ENCODE measurements around the gene FGF2. TPM values are rescaled to one million over a fixed set of nuclear protein-coding genes. Genes with fewer than 3 reads are reported as not detected.
A peak's percentile ranks its signal among the peaks of the same experiment; 100 is the strongest.

FGF2 gene
- total RNA-seq, 1 experiment from 2014 or later = 115 TPM

DNA sequence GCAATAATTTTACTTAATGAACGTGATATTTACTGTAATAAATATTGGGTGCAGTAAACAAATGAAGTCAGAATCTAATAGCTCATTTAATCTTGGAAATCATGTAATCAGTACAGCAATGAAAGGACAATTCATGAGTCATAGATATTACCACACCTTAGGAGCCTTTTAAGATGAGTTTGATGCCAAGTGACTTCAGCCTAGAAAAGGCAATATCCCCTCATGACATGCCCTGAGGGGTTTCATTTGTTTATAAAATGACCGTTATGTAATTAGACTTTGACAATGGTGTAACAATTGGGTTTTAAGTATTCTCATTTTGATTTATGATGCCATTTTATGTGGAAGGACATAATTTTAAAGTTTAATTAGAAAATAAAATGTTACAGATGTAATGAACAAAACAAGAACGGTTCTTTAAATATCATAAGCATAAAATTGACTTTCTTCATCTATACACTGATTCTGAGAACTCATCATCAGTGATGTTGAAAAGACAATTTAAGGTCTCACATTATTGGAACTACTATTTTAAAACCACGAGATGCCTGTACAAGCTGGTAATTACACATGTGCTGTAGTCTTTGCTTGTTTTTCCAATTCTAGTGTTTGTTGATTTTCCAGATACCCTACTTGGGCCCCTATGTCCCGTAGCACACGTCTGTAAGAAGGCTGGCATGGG lies 5.0 kb downstream of the FGF2 start (continued):
- TF ChIP-seq, protein P1, sequence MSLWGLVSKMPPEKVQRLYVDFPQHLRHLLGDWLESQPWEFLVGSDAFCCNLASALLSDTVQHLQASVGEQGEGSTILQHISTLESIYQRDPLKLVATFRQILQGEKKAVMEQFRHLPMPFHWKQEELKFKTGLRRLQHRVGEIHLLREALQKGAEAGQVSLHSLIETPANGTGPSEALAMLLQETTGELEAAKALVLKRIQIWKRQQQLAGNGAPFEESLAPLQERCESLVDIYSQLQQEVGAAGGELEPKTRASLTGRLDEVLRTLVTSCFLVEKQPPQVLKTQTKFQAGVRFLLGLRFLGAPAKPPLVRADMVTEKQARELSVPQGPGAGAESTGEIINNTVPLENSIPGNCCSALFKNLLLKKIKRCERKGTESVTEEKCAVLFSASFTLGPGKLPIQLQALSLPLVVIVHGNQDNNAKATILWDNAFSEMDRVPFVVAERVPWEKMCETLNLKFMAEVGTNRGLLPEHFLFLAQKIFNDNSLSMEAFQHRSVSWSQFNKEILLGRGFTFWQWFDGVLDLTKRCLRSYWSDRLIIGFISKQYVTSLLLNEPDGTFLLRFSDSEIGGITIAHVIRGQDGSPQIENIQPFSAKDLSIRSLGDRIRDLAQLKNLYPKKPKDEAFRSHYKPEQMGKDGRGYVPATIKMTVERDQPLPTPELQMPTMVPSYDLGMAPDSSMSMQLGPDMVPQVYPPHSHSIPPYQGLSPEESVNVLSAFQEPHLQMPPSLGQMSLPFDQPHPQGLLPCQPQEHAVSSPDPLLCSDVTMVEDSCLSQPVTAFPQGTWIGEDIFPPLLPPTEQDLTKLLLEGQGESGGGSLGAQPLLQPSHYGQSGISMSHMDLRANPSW (CRISPR knock-in tag; conservative IDR thresholded peaks at IDR 0.05; ENCODE audit: low read depth) = no peak
- no peak for TF ChIP-seq ZNF121 (CRISPR knock-in tag; IDR thresholded peaks at IDR 0.05)
- TF ChIP-seq, protein P2, sequence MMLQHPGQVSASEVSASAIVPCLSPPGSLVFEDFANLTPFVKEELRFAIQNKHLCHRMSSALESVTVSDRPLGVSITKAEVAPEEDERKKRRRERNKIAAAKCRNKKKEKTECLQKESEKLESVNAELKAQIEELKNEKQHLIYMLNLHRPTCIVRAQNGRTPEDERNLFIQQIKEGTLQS (CRISPR knock-in tag; conservative IDR thresholded peaks at IDR 0.05) = no peak
- TF ChIP-seq, protein P3, sequence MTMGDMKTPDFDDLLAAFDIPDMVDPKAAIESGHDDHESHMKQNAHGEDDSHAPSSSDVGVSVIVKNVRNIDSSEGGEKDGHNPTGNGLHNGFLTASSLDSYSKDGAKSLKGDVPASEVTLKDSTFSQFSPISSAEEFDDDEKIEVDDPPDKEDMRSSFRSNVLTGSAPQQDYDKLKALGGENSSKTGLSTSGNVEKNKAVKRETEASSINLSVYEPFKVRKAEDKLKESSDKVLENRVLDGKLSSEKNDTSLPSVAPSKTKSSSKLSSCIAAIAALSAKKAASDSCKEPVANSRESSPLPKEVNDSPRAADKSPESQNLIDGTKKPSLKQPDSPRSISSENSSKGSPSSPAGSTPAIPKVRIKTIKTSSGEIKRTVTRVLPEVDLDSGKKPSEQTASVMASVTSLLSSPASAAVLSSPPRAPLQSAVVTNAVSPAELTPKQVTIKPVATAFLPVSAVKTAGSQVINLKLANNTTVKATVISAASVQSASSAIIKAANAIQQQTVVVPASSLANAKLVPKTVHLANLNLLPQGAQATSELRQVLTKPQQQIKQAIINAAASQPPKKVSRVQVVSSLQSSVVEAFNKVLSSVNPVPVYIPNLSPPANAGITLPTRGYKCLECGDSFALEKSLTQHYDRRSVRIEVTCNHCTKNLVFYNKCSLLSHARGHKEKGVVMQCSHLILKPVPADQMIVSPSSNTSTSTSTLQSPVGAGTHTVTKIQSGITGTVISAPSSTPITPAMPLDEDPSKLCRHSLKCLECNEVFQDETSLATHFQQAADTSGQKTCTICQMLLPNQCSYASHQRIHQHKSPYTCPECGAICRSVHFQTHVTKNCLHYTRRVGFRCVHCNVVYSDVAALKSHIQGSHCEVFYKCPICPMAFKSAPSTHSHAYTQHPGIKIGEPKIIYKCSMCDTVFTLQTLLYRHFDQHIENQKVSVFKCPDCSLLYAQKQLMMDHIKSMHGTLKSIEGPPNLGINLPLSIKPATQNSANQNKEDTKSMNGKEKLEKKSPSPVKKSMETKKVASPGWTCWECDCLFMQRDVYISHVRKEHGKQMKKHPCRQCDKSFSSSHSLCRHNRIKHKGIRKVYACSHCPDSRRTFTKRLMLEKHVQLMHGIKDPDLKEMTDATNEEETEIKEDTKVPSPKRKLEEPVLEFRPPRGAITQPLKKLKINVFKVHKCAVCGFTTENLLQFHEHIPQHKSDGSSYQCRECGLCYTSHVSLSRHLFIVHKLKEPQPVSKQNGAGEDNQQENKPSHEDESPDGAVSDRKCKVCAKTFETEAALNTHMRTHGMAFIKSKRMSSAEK (CRISPR knock-in tag; IDR thresholded peaks at IDR 0.05; ENCODE audit: borderline replicate concordance) = no peak
- no peak for TF ChIP-seq NFE2L1 (CRISPR knock-in tag; IDR thresholded peaks at IDR 0.05)
- TF ChIP-seq, protein P4, sequence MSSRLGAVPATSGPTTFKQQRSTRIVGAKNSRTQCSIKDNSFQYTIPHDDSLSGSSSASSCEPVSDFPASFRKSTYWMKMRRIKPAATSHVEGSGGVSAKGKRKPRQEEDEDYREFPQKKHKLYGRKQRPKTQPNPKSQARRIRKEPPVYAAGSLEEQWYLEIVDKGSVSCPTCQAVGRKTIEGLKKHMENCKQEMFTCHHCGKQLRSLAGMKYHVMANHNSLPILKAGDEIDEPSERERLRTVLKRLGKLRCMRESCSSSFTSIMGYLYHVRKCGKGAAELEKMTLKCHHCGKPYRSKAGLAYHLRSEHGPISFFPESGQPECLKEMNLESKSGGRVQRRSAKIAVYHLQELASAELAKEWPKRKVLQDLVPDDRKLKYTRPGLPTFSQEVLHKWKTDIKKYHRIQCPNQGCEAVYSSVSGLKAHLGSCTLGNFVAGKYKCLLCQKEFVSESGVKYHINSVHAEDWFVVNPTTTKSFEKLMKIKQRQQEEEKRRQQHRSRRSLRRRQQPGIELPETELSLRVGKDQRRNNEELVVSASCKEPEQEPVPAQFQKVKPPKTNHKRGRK (CRISPR knock-in tag; IDR thresholded peaks at IDR 0.05; ENCODE audit: borderline replicate concordance) = no peak

DNA sequence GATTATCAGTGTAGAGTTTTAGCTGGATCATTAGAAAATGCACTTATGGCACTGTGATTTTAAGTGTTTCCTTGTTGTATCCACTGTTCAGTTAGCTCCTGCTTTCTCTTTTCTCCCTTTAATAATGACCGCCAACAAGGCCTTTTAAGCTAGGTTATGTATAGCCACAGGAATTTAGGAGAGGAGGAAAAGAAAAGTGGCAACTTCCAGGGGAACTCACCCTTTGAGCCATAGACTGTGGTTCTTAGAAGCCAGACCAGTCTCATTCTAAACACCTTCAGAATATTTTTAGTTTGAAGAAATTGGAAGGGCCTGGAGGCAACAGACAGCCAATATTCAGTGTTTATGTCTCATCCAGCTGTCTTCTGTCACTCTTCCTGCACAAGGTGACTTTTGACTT lies 6.1 kb downstream of the FGF2 start:
- Mint-ChIP-seq H3K4me3 (peak overlapping the region; percentile 48), H3K36me3 (peaks cover 43% of the 10 kb centered on the region), H3K27ac (peak overlapping the region; percentile 82), H3K27me3 (ENCODE audit: low read depth) (no peaks in the 10 kb centered on the region), H3K9me3 (no peaks in the 10 kb centered on the region), H3K4me1 (peaks cover 42% of the 10 kb centered on the region)
- ATAC-seq = no peak
- ChIA-PET POLR2A (no interaction called here), CTCF (interaction anchor here (1.2 kb wide), 1 partner anchor 75 kb away, joined by 9 read pairs; no protein-coding TSS in a partner anchor)
- no peak for DNase-seq (ENCODE audit: low spot score)
- TF ChIP-seq MYBL2 (CRISPR knock-in tag; IDR thresholded peaks at IDR 0.05) (no peak), ZNF317 (CRISPR knock-in tag; IDR thresholded peaks at IDR 0.05; ENCODE audit: borderline replicate concordance, low read depth) (no peak), CREB1 (CRISPR knock-in tag; IDR thresholded peaks at IDR 0.05) (no peak), GABPB1 (CRISPR knock-in tag; IDR thresholded peaks at IDR 0.05) (no peak), ETV6 (CRISPR knock-in tag; IDR thresholded peaks at IDR 0.05) (no peak), ZNF138 (CRISPR knock-in tag; conservative IDR thresholded peaks at IDR 0.05) (no peak), RORB (CRISPR knock-in tag; IDR thresholded peaks at IDR 0.05) (no peak), TEAD4 (CRISPR knock-in tag; IDR thresholded peaks at IDR 0.05) (no peak), GRHL2 (CRISPR knock-in tag; IDR thresholded peaks at IDR 0.05; ENCODE audit: insufficient replicate concordance, severe bottlenecking) (no peak), PRRX2 (CRISPR knock-in tag; IDR thresholded peaks at IDR 0.05) (no peak)
- TF ChIP-seq, protein P5, sequence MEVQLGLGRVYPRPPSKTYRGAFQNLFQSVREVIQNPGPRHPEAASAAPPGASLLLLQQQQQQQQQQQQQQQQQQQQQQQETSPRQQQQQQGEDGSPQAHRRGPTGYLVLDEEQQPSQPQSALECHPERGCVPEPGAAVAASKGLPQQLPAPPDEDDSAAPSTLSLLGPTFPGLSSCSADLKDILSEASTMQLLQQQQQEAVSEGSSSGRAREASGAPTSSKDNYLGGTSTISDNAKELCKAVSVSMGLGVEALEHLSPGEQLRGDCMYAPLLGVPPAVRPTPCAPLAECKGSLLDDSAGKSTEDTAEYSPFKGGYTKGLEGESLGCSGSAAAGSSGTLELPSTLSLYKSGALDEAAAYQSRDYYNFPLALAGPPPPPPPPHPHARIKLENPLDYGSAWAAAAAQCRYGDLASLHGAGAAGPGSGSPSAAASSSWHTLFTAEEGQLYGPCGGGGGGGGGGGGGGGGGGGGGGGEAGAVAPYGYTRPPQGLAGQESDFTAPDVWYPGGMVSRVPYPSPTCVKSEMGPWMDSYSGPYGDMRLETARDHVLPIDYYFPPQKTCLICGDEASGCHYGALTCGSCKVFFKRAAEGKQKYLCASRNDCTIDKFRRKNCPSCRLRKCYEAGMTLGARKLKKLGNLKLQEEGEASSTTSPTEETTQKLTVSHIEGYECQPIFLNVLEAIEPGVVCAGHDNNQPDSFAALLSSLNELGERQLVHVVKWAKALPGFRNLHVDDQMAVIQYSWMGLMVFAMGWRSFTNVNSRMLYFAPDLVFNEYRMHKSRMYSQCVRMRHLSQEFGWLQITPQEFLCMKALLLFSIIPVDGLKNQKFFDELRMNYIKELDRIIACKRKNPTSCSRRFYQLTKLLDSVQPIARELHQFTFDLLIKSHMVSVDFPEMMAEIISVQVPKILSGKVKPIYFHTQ (CRISPR knock-in tag; IDR thresholded peaks at IDR 0.05) = no peak
- TF ChIP-seq, protein P6, sequence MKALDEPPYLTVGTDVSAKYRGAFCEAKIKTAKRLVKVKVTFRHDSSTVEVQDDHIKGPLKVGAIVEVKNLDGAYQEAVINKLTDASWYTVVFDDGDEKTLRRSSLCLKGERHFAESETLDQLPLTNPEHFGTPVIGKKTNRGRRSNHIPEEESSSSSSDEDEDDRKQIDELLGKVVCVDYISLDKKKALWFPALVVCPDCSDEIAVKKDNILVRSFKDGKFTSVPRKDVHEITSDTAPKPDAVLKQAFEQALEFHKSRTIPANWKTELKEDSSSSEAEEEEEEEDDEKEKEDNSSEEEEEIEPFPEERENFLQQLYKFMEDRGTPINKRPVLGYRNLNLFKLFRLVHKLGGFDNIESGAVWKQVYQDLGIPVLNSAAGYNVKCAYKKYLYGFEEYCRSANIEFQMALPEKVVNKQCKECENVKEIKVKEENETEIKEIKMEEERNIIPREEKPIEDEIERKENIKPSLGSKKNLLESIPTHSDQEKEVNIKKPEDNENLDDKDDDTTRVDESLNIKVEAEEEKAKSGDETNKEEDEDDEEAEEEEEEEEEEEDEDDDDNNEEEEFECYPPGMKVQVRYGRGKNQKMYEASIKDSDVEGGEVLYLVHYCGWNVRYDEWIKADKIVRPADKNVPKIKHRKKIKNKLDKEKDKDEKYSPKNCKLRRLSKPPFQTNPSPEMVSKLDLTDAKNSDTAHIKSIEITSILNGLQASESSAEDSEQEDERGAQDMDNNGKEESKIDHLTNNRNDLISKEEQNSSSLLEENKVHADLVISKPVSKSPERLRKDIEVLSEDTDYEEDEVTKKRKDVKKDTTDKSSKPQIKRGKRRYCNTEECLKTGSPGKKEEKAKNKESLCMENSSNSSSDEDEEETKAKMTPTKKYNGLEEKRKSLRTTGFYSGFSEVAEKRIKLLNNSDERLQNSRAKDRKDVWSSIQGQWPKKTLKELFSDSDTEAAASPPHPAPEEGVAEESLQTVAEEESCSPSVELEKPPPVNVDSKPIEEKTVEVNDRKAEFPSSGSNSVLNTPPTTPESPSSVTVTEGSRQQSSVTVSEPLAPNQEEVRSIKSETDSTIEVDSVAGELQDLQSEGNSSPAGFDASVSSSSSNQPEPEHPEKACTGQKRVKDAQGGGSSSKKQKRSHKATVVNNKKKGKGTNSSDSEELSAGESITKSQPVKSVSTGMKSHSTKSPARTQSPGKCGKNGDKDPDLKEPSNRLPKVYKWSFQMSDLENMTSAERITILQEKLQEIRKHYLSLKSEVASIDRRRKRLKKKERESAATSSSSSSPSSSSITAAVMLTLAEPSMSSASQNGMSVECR (CRISPR knock-in tag; IDR thresholded peaks at IDR 0.05; ENCODE audit: borderline replicate concordance) = no peak
